ENCODE data around the gene CPEB3.

DNA sequence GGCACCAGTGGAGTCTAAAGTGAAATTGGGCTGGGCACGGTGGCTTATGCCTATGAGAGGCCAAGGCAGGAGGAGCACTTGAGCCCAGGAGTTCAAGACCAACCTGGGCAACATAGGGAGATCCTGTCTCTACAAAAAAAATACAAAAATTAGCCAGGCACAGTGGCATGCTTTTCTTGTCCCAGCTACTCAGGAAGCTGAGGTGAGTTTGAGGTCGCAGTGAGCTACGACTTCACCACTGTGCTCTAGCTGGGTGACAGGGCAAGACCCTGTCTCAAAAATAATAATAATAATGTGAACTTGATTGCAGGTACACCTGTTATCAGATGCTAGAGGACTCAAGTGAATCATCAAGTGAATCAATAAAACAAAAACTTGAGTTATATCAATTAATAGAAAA lies 259.3 kb downstream of the CPEB3 start:
- TF ChIP-seq, protein P1, sequence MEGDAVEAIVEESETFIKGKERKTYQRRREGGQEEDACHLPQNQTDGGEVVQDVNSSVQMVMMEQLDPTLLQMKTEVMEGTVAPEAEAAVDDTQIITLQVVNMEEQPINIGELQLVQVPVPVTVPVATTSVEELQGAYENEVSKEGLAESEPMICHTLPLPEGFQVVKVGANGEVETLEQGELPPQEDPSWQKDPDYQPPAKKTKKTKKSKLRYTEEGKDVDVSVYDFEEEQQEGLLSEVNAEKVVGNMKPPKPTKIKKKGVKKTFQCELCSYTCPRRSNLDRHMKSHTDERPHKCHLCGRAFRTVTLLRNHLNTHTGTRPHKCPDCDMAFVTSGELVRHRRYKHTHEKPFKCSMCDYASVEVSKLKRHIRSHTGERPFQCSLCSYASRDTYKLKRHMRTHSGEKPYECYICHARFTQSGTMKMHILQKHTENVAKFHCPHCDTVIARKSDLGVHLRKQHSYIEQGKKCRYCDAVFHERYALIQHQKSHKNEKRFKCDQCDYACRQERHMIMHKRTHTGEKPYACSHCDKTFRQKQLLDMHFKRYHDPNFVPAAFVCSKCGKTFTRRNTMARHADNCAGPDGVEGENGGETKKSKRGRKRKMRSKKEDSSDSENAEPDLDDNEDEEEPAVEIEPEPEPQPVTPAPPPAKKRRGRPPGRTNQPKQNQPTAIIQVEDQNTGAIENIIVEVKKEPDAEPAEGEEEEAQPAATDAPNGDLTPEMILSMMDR (IDR thresholded peaks at IDR 0.05), result no peak
- TF ChIP-seq POLR2A (IDR thresholded peaks at IDR 0.05) (no peak), POLR2AphosphoS5 (IDR thresholded peaks at IDR 0.05; ENCODE audit: insufficient read depth in 1 of 2, low read depth in 1 of 2) (no peak)

Measured in vagina (tissue), 2 donors.